Calu3 (cell line): ENCODE results near the gene ERCC5. TPM values are rescaled to one million over a fixed set of nuclear protein-coding genes. Genes with fewer than 3 reads are reported as not detected.

Experiments
- BruUV-seq: library from RNA; stranded (reverse); fragments of 400-500 nt; replicated peaks from 2 replicates; lab custom pipeline; 2021; lab: Mats Ljungman, UMichigan
- CTCF ChIA-PET: fragments of 300-600 bp; sonication (Branson Sonifier 250); formaldehyde crosslinking; loops from one replicate; lab custom pipeline; 2022; ENCODE audit warnings: antibody characterized with exemption; lab: Charles Lee
- DNase-seq: peaks from one replicate; pipeline ENCODE4 v3.0.0; 2022
- H3K27ac Mint-ChIP-seq: one replicate; pipeline ENCODE4 v1.8.0; 2022; ENCODE audit warnings: mixed read lengths; ENCODE audit not compliant: unreplicated experiment
- H3K27me3 Mint-ChIP-seq: one replicate; pipeline ENCODE4 v1.8.0; 2022; ENCODE audit warnings: mixed read lengths; ENCODE audit not compliant: unreplicated experiment
- H3K36me3 Mint-ChIP-seq: one replicate; pipeline ENCODE4 v1.8.0; 2022; ENCODE audit warnings: mild to moderate bottlenecking, moderate library complexity, mixed read lengths; ENCODE audit not compliant: insufficient read depth, unreplicated experiment
- H3K4me1 Mint-ChIP-seq: one replicate; pipeline ENCODE4 v1.8.0; 2022; ENCODE audit warnings: mild to moderate bottlenecking, low read depth, mixed read lengths; ENCODE audit not compliant: unreplicated experiment
- H3K4me3 Mint-ChIP-seq: one replicate; pipeline ENCODE4 v1.8.0; 2022; ENCODE audit warnings: mild to moderate bottlenecking, low read depth, moderate library complexity, mixed read lengths; ENCODE audit not compliant: unreplicated experiment
- H3K9me3 Mint-ChIP-seq: one replicate; pipeline ENCODE4 v1.8.0; 2022; ENCODE audit warnings: low read depth, mixed read lengths; ENCODE audit not compliant: unreplicated experiment
- intact Hi-C: fragments of 100-400 bp; cut with micrococcal nuclease; formaldehyde crosslinking; loops from one replicate; pipeline ENCODE4 v1.10.0; 2022; ENCODE audit not compliant: unreplicated experiment
- total RNA-seq: library from RNA; stranded (reverse); gene quantifications from 2 replicates; pipeline ENCODE4 v1.2.3, GENCODE V29; 2022
- TF ChIP-seq, protein P1 (sequence below): fragments of 200-600 bp; IDR thresholded peaks from one replicate; pipeline ENCODE4 v1.8.0; 2022; ENCODE audit warnings: antibody characterized with exemption; ENCODE audit not compliant: unreplicated experiment

ERCC5 gene
- total RNA-seq, 1 experiment from 2014 or later: 14.7 TPM

DNA sequence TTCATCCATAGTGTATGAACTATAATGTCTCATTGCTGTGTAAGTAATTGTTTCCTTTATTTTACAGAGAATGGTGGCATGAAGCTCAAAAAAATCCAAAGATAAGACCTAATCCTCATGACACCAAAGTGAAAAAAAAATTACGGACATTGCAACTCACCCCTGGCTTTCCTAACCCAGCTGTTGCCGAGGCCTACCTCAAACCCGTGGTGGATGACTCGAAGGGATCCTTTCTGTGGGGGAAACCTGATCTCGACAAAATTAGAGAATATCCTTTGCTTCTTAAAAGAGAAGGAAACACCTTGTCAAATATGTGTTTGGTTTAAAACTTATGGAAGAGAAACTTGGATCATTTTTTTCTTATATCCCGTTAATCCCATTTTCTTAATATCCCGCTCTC is 26.3 kb downstream of the ERCC5 start:
- CTCF ChIA-PET: no interaction called here
- intact Hi-C loops: no loop called here

DNA sequence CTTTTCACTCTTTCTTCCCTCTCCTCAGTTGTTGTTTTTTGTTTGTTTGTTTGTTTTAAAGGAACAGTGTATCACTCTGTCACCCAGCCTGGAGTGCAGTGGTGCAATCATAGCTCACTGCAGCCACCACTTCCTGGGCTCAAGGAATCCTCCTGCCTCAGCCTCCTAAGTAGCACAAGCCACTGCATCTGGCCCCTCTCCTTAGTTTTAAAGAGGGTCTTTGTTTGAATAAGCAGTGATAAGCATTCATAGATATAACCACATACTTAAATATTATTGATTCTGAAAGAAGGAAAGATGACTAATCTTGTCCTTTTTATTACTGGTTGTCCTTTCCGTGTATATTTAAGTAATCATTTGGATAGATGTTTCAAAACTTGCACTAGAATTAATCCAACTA is 26.7 kb downstream of the ERCC5 start:
- CTCF ChIA-PET: no interaction called here
- intact Hi-C loops: no loop called here

More for the DNA sequence above, 26.3 kb downstream of the ERCC5 start:
- TF ChIP-seq, protein P1, sequence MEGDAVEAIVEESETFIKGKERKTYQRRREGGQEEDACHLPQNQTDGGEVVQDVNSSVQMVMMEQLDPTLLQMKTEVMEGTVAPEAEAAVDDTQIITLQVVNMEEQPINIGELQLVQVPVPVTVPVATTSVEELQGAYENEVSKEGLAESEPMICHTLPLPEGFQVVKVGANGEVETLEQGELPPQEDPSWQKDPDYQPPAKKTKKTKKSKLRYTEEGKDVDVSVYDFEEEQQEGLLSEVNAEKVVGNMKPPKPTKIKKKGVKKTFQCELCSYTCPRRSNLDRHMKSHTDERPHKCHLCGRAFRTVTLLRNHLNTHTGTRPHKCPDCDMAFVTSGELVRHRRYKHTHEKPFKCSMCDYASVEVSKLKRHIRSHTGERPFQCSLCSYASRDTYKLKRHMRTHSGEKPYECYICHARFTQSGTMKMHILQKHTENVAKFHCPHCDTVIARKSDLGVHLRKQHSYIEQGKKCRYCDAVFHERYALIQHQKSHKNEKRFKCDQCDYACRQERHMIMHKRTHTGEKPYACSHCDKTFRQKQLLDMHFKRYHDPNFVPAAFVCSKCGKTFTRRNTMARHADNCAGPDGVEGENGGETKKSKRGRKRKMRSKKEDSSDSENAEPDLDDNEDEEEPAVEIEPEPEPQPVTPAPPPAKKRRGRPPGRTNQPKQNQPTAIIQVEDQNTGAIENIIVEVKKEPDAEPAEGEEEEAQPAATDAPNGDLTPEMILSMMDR: no peak
- Mint-ChIP-seq H3K4me3 (no peak overlapping the region), H3K9me3 (no peaks in the 10 kb centered on the region), H3K36me3 (peaks cover 10% of the 10 kb centered on the region), H3K27ac (no peak overlapping the region), H3K4me1 (peaks cover 9% of the 10 kb centered on the region), H3K27me3 (no peaks in the 10 kb centered on the region)
- BruUV-seq: no TSS peak
- DNase-seq: no peak

DNA sequence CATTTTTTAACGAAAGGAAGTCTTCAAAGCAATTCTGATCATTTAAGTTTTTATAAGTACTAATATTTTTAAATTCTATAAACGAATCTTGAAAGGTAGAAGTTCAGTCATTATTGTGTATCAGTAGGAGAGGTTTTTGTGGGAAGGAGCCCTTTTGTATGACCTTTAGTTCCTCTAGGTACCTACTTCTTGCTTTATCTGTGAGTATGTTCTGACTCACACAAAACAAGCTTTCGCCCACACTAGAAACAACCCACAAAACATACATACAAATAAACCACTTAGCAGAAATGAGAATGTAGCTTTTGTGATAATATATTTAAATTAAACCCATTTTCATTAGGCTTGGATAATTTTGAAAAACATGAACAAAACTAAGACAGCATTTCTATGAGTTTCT is 27.8 kb downstream of the ERCC5 start:
- Mint-ChIP-seq H3K27me3 (no peaks in the 10 kb centered on the region), H3K9me3 (no peaks in the 10 kb centered on the region), H3K4me1 (peaks cover 9% of the 10 kb centered on the region), H3K27ac (no peak overlapping the region), H3K4me3 (no peak overlapping the region), H3K36me3 (peaks cover 10% of the 10 kb centered on the region)
- TF ChIP-seq, protein P1: no peak
- CTCF ChIA-PET: interaction anchor here (1.0 kb wide), 1 partner anchor 42 kb away, joined by 3 read pairs; no protein-coding TSS in a partner anchor
- DNase-seq: no peak
- intact Hi-C loops: no loop called here
- BruUV-seq: no TSS peak

More for the DNA sequence above, 26.7 kb downstream of the ERCC5 start:
- Mint-ChIP-seq H3K27me3 (no peaks in the 10 kb centered on the region), H3K4me3 (no peak overlapping the region), H3K4me1 (peaks cover 9% of the 10 kb centered on the region), H3K36me3 (peaks cover 10% of the 10 kb centered on the region), H3K27ac (no peak overlapping the region), H3K9me3 (no peaks in the 10 kb centered on the region)
- no TSS peak for BruUV-seq
- no peak for DNase-seq
- TF ChIP-seq, protein P1: no peak

DNA sequence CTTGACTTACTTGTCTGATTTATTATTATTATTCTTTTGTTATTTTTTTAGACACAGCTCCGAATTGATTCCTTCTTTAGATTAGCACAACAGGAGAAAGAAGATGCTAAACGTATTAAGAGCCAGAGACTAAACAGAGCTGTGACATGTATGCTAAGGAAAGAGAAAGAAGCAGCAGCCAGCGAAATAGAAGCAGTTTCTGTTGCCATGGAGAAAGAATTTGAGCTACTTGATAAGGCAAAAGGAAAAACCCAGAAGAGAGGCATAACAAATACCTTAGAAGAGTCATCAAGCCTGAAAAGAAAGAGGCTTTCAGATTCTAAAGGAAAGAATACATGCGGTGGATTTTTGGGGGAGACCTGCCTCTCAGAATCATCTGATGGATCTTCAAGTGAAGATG is 29.4 kb downstream of the ERCC5 start:
- CTCF ChIA-PET: no interaction called here
- Mint-ChIP-seq H3K4me3 (no peak overlapping the region), H3K9me3 (no peaks in the 10 kb centered on the region), H3K27ac (no peak overlapping the region), H3K27me3 (no peaks in the 10 kb centered on the region), H3K36me3 (peaks cover 10% of the 10 kb centered on the region), H3K4me1 (peaks cover 9% of the 10 kb centered on the region)
- intact Hi-C loops: no loop called here
- no peak for DNase-seq
- BruUV-seq: no TSS peak
- TF ChIP-seq, protein P1: no peak
